Smooth muscle cell (in vitro differentiated cells): ENCODE data around the gene PSMD13. TPM values are rescaled to one million over a fixed set of nuclear protein-coding genes. Genes with fewer than 3 reads are reported as not detected.
"Not testable (repeated sequence)": the region's sequence is repeated elsewhere in the genome, so short reads cannot be mapped to it uniquely, and the experiment has no call there.

Experiments
- DNase-seq: peaks from one replicate; lab custom pipeline; 2025; ENCODE audit not compliant: unreplicated experiment; lab: John Stamatoyannopoulos, UW
- H2AFZ ChIP-seq: fragments of 200-600 bp; sonication (generic); 2 replicates; pipeline ENCODE4 v1.6.0; 2016; ENCODE audit warnings: antibody characterized with exemption, low read depth, mild to moderate bottlenecking
- H3F3A ChIP-seq: fragments of 200-600 bp; sonication (generic); 2 replicates; pipeline ENCODE4 v1.6.0; 2017; ENCODE audit warnings: antibody characterized with exemption, low read depth
- H3K27ac ChIP-seq: fragments of 200-600 bp; sonication (generic); 2 replicates; pipeline ENCODE4 v1.5.1; 2016; ENCODE audit warnings: low read depth, mild to moderate bottlenecking
- H3K27me3 ChIP-seq: fragments of 200-600 bp; sonication (generic); 2 replicates; pipeline ENCODE4 v1.6.1; 2016; ENCODE audit warnings: low read depth, mild to moderate bottlenecking
- H3K36me3 ChIP-seq: fragments of 200-600 bp; sonication (generic); 2 replicates; pipeline ENCODE4 v1.5.1; 2016; ENCODE audit warnings: low read depth
- H3K4me1 ChIP-seq: fragments of 200-600 bp; sonication (generic); 2 replicates; pipeline ENCODE4 v1.5.1; 2016; ENCODE audit warnings: low read depth
- H3K4me2 ChIP-seq: fragments of 200-600 bp; sonication (generic); 2 replicates; pipeline ENCODE4 v1.6.0; 2016; ENCODE audit warnings: mild to moderate bottlenecking
- H3K4me3 ChIP-seq: fragments of 200-600 bp; sonication (generic); 2 replicates; pipeline ENCODE4 v1.5.1; 2016; ENCODE audit warnings: mild to moderate bottlenecking
- H3K79me2 ChIP-seq: fragments of 200-600 bp; sonication (generic); 2 replicates; pipeline ENCODE4 v1.6.0; 2016; ENCODE audit warnings: low read depth, mild to moderate bottlenecking
- H3K9ac ChIP-seq: fragments of 200-600 bp; sonication (generic); 2 replicates; pipeline ENCODE4 v1.6.0; 2016; ENCODE audit warnings: low read depth
- H3K9me3 ChIP-seq: fragments of 200-600 bp; sonication (generic); replicated peaks from 2 replicates; pipeline ENCODE4 v1.5.1; 2016; ENCODE audit warnings: low read depth
- H4K20me1 ChIP-seq: fragments of 200-600 bp; sonication (generic); 2 replicates; pipeline ENCODE4 v1.6.0; 2016; ENCODE audit warnings: low read depth
- WGBS: methylation state at CpG from one replicate; pipeline ENCODE4 v1.1.7; 2016; ENCODE audit warnings: low lambda C conversion rate; 5-methylcytosine and 5-hydroxymethylcytosine counted together
- polyA plus RNA-seq: library from polyadenylated mRNA; unstranded; fragments of >200 nt; fragmentation: Nextera tagmentation; extraction: Ambion mirVana; gene quantifications from 2 replicates; pipeline ENCODE4 v1.2.1, GENCODE V29; 2016
- total RNA-seq: library from RNA; depleted of rRNA; stranded (reverse); fragments of >200 nt; gene quantifications from 2 replicates; pipeline ENCODE4 v1.2.3, GENCODE V29; 2014
- TF ChIP-seq, protein P1 (sequence below): fragments of 200-600 bp; sonication (generic); IDR thresholded peaks from 2 replicates; pipeline ENCODE4 v1.5.1; 2017; ENCODE audit warnings: borderline replicate concordance, mild to moderate bottlenecking, antibody characterized with exemption; ENCODE audit not compliant: insufficient read depth, poor library complexity, severe bottlenecking

Gene PSMD13
- total and polyA plus RNA-seq, 2 experiments from 2014 or later, result 77.4 to 200 TPM

DNA sequence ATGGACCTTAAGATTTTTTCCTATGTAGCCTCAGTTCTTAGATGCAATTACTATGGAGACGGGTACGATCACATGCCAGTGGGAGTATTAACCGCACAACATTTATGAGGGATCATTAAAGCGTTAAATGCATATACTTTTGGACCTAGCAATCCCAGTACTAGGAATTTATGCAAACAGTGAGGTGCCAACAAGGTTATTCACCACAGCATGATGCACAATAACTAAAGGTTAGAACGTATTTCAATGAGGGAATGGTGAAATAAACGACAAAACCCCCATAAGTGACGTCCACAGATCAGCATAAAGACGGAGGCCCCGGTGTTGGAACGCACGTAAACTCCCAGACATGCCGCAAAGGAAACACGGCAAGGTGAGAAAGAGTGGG, 1.2 kb upstream of the PSMD13 start:
- H2AFZ ChIP-seq, result peak overlapping the region; percentile 25
- TF ChIP-seq, protein P1, sequence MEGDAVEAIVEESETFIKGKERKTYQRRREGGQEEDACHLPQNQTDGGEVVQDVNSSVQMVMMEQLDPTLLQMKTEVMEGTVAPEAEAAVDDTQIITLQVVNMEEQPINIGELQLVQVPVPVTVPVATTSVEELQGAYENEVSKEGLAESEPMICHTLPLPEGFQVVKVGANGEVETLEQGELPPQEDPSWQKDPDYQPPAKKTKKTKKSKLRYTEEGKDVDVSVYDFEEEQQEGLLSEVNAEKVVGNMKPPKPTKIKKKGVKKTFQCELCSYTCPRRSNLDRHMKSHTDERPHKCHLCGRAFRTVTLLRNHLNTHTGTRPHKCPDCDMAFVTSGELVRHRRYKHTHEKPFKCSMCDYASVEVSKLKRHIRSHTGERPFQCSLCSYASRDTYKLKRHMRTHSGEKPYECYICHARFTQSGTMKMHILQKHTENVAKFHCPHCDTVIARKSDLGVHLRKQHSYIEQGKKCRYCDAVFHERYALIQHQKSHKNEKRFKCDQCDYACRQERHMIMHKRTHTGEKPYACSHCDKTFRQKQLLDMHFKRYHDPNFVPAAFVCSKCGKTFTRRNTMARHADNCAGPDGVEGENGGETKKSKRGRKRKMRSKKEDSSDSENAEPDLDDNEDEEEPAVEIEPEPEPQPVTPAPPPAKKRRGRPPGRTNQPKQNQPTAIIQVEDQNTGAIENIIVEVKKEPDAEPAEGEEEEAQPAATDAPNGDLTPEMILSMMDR, result no peak
- H3K9ac ChIP-seq, result peak overlapping the region; percentile 44
- no peaks in the 10 kb centered on the region for H3K27me3 ChIP-seq
- H3K4me3 ChIP-seq, result peak overlapping the region; percentile 94
- DNase-seq, result no peak
- H3K4me2 ChIP-seq, result peak overlapping the region; percentile 98
- H4K20me1 ChIP-seq, result peaks cover 18% of the 10 kb centered on the region
- no peaks in the 10 kb centered on the region for H3F3A ChIP-seq
- no peaks in the 10 kb centered on the region for H3K9me3 ChIP-seq
- no peaks in the 10 kb centered on the region for H3K36me3 ChIP-seq
- H3K4me1 ChIP-seq, result peaks cover 15% of the 10 kb centered on the region
- 8% methylated on average over 13 of the region's 13 CpGs for WGBS
- peak overlapping the region; percentile 57 for H3K27ac ChIP-seq
- peaks cover 46% of the 10 kb centered on the region for H3K79me2 ChIP-seq

GRCh38 chr11:235997-236773, 591 bp upstream of the PSMD13 start, which contains the start of gene SIRT3:
TSS of gene SIRT3 (minus strand) at chr11:236342. CDS start at chr11:236328, 14 bp downstream.
- Histone ChIP-seq H3K9me3 (no peaks in the 10 kb centered on the region), H3K79me2 (peaks cover 51% of the 10 kb centered on the region), H3F3A (no peaks in the 10 kb centered on the region), H3K4me3 (peak within 1 kb of the TSS; percentile 94), H3K9ac (peak within 1 kb of the TSS; percentile 90), H3K27me3 (no peaks in the 10 kb centered on the region), H4K20me1 (peaks cover 18% of the 10 kb centered on the region), H3K4me2 (peak within 1 kb of the TSS; percentile 98), H2AFZ (peak within 1 kb of the TSS; percentile 82), H3K4me1 (peaks cover 15% of the 10 kb centered on the region), H3K36me3 (no peaks in the 10 kb centered on the region), H3K27ac (peak within 1 kb of the TSS; percentile 91)
- peak; percentile 80 for DNase-seq
- 2% methylated on average over 39 of the region's 70 CpGs for WGBS
- TF ChIP-seq, protein P1, result no peak

DNA sequence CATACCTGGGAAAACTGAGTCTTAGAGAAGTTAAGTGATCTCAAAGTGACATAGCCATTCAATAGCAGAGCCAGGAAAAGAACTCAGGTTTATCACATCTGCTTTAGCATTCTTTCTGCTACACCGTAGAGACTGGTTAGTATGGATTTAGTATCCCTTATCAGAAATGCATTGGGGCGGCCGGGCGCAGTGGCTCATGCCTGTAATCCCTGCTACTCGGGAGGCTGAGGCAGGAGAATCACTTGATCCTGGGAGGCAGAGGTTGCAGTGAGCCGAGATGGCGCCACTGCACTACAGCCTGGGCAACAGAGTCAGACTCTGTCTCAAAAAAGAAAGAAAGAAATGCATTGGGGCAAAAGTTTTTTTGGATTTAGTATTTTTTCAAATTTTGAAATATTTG, 1.6 kb downstream of the PSMD13 start:
- Histone ChIP-seq H3K36me3 (peaks cover 13% of the 10 kb centered on the region), H4K20me1 (peaks cover 34% of the 10 kb centered on the region), H3K79me2 (peaks cover 67% of the 10 kb centered on the region), H3K4me2 (peak overlapping the region; percentile 98), H3K4me1 (peaks cover 15% of the 10 kb centered on the region)
- not testable (repeated sequence) for H2AFZ ChIP-seq, H3K27me3 ChIP-seq, H3K9me3 ChIP-seq, H3K4me3 ChIP-seq, H3K9ac ChIP-seq, H3K27ac ChIP-seq, H3F3A ChIP-seq, DNase-seq
- WGBS, result 91% methylated on average over 7 of the region's 7 CpGs

DNA sequence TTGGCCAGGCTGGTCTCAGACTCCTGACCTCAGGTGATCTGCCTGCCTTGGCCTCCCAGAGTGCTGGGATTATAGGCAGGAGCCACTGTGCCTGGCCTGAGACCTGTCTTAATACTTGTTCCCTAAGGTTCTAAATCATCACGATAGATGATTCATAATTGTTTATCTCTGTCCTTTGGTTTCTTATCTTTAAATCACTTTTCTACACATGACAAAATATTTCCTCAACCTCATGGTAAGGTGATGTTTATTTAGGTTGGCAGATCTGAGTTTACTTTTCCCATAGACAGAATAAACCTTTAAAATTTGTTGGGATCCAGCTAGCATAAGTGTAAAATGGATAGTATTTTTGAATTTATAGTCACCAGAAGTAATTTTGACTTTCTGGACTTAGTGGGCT, 3.5 kb downstream of the PSMD13 start:
- Histone ChIP-seq H3K4me2 (no peak overlapping the region), H4K20me1 (peaks cover 38% of the 10 kb centered on the region), H2AFZ (no peak overlapping the region), H3K4me3 (no peak overlapping the region), H3K9me3 (no peaks in the 10 kb centered on the region), H3K27ac (no peak overlapping the region), H3K36me3 (peaks cover 14% of the 10 kb centered on the region), H3K4me1 (peaks cover 11% of the 10 kb centered on the region), H3K9ac (no peak overlapping the region), H3F3A (no peaks in the 10 kb centered on the region), H3K79me2 (peaks cover 68% of the 10 kb centered on the region), H3K27me3 (no peaks in the 10 kb centered on the region)
- WGBS, result 93% methylated on average over 1 of the region's 1 CpG
- DNase-seq, result no peak
- TF ChIP-seq, protein P1, result no peak
